HuH-7.5 (cell line): Measurements from ENCODE around the gene LKAAEAR1.
A peak's percentile ranks its signal among the peaks of the same experiment; 100 is the strongest.
"Not testable (repeated sequence)": the region's sequence is repeated elsewhere in the genome, so short reads cannot be mapped to it uniquely, and the experiment has no call there.

ENCODE experiments used
- DNase-seq: peaks from one replicate; pipeline ENCODE4 v3.0.0; 2011; ENCODE audit warnings: low spot score

Gene LKAAEAR1

DNA sequence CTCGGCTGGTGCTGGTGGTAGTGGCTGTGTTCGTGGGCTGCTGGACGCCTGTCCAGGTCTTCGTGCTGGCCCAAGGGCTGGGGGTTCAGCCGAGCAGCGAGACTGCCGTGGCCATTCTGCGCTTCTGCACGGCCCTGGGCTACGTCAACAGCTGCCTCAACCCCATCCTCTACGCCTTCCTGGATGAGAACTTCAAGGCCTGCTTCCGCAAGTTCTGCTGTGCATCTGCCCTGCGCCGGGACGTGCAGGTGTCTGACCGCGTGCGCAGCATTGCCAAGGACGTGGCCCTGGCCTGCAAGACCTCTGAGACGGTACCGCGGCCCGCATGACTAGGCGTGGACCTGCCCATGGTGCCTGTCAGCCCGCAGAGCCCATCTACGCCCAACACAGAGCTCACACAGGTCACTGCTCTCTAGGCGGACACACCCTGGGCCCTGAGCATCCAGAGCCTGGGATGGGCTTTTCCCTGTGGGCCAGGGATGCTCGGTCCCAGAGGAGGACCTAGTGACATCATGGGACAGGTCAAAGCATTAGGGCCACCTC lies 14.3 kb upstream of the LKAAEAR1 start:
- DNase-seq, result no peak

DNA sequence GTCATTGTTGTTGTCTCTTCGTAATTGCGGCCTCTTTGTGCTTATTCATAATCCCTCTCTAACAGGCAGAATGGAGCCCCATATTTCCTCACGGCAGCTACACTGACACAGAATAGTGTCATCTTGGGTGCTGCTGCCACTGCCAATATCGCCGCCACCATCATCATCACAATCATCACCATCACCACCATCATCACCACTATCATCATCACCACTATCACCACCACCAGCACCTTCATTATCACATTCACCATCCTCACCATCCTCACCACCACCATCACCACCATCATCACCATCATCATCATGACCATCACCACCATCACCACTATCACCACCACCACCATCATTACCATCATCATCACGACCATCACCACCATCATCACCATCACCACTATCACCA lies 12.3 kb upstream of the LKAAEAR1 start:
- DNase-seq, result no peak

DNA sequence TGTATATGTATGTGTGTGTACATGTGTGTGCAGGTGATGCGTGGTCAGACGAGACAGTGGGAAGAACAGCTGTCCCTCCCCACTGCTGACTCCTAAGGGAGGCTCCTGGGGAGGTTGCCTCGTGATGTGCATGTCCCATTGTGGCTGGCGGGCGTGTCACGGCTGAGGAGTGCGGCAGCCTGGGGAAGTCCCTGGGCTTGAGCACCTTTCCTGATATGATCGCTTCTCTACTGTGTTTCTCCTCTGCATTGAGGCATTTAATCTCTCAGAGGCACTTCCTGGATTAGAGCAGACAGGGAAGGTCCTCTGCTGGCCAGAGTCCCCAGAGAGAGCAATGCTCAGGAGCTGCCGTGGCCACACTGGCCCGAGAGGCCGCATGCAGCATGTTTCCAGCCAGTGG lies 11.7 kb upstream of the LKAAEAR1 start:
- DNase-seq, result no peak

DNA sequence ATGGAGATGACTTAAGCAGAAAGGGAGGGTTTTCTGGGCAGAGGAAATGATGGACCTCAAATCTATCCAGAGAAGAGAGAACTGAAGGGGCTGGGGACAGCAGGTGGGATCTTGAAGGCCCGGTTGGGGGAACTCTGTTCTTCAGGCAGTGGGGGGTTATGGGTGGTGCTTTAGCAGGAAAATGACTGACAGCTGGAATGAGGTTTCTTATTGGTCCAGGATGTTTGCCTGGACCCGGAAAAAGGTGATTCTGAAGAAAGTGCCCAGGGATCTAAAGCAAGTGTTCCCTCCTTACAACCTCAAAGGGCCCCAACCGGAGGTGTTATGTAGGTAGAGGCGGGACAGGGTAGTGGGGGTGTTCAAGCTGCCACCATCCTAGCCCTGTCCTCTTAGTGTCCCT lies 11.3 kb upstream of the LKAAEAR1 start:
- DNase-seq, result no peak

DNA sequence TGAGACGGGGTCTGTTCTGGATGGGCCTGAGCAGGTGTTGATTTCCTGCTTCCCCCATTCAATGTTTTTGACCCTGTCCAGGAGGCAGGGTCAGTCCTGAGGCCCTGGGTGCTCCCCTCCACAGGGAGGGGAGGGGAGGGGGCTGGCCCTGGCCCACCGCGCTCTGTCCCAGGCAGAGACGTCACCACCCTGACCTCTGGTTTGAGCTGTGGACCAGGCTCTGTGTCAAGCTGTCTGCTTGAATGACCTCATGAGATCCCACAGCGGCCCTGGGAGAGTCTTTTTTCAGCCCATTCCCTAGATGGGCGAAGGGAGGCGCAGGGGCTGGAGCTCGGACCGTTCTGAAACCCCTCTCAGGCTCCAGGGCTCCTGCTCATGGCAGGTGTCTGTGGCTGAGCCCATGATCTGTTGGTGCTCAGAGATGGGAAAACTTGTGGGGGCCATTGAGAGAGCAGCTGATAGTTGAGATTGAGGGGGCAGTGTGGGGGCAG lies 8.9 kb upstream of the LKAAEAR1 start:
- peak; percentile 76 for DNase-seq

DNA sequence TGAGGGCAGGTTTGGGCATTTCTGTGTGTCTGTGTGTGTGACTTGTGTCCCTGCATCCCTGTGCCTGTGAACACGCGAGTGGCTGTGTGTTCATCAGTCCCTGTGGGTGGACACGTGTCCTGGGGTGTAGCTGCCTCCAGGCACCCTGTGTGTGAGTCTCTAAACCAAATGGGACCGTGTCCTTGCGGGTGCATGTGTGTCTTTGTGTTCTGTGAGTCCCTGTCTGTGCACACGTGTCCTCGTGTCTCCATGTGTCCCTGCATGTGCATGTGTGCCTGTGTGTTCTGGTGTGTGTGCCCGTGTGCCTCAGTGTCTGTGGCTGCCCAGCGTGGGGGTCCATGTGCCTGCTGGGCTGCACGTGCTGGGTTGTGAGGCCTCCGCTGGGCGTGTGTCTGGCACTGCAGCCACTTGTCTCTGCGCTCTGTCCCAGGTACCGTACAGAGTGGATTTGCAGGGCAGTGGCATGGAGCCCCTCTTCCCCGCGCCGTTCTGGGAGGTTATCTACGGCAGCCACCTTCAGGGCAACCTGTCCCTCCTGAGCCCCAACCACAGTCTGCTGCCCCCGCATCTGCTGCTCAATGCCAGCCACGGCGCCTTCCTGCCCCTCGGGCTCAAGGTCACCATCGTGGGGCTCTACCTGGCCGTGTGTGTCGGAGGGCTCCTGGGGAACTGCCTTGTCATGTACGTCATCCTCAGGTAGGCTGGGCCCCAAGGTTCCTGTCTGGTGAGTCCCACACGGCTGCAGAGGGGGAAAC lies 8.2 kb upstream of the LKAAEAR1 start:
- no peak for DNase-seq

DNA sequence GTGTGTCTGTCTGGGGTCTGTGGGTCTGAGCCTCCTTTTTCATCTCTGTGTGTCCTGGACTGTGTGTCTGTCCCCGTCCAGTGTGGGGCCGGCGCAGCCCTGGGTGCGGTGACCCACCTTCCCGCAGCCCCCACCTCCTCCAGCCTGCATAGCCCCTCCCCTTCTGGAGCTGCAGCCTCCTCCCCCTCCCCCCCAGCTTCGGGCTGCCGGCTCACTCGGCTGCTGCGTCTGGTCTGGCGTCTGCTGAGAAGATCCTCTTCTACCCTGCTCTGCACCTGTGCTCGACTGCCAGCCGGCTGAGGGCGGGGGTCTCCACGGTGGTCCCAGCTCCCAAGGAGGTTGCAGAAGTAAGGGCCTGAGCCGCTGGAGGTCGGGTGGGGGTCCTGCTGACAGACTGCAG lies 7.6 kb upstream of the LKAAEAR1 start:
- DNase-seq, result no peak

DNA sequence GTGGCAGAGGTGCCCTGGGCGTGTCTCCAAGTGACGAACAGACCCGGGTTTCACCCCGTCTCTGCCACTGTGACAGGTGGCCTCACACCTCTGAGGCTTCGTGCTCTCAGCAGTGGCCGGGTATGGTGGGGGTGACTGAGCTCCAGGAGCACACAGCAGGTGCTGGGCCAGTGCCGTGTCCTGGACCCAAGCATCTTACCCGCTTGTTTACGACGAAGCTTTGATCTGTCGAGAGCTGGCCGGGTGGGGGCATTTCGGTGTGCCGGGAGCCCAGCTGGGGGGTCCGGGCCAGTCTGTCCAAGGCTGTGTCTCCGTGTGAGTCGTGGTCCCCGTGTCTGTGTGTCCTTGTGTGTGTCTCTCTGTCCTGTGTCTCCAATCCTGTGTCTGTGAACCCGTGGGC lies 7.1 kb upstream of the LKAAEAR1 start:
- DNase-seq, result no peak

DNA sequence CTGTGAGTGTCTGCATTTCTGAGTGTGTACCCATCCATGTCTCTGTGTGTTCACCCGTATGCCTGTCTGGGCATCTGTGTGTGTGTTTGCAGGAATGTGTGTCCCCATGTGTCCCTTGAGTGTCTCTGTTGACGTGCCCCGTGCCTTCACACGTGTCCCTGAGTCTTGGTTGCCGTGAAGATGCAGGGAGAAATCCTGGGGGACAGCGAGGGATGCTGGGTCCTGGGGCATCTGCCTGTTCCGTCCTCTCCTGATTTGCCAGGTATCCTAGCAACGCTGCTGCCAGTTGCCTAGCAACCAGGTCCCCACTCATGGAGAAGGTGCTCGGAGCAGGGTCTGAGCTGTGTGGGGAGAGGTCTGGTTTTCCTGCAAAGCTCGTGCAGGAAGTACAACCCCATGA lies 6.0 kb upstream of the LKAAEAR1 start:
- no peak for DNase-seq

DNA sequence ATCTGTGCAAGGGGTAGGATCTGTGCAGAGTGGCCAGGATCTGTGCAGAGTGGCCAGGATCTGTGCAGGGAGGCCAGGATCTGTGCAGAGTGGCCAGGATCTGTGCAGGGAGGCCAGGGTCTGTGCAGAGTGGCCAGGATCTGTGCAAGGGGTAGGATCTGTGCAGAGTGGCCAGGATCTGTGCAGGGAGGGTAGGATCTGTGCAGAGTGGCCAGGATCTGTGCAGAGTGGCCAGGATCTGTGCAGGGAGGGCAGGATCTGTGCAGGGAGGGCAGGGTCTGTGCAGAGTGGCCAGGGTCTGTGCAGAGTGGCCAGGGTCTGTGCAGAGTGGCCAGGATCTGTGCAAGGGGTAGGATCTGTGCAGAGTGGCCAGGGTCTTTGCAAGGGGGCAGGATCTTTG lies 4.4 kb upstream of the LKAAEAR1 start:
- DNase-seq, result not testable (repeated sequence)

DNA sequence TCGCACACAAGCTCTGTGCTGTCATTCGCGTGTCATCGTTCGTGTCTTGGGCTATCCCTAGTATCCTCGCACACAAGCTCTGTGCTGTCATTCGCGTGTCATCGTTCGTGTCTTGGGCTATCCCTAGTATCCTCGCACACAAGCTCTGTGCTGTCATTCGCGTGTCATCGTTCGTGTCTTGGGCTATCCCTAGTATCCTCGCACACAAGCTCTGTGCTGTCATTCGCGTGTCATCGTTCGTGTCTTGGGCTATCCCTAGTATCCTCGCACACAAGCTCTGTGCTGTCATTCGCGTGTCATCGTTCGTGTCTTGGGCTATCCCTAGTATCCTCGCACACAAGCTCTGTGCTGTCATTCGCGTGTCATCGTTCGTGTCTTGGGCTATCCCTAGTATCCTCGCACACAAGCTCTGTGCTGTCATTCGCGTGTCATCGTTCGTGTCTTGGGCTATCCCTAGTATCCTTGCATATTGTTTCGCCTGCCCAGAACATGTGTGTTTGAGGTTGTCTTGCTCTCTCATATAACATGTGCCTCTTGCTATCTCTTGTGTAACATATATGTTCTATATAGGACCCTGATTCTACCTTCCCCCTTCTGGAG lies 3.1 kb upstream of the LKAAEAR1 start:
- not testable (repeated sequence) for DNase-seq

DNA sequence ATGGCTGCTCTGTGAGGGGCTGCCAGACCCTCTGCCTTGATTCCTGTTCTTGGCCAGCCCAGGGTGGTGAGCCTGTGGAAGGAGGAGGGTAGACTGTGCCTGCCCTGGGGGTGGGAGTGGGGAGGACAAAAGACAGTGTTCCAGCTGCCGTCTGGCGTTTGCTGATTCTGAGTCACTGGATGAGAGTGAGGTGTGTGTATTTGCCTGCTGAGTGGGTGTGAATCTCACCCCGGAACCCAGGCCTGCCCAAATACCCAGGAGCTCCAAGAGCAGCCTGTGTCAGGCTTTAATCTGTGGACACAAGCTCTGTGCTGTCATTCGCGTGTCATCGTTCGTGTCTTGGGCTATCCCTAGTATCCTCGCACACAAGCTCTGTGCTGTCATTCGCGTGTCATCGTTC lies 2.6 kb upstream of the LKAAEAR1 start:
- DNase-seq, result no peak

DNA sequence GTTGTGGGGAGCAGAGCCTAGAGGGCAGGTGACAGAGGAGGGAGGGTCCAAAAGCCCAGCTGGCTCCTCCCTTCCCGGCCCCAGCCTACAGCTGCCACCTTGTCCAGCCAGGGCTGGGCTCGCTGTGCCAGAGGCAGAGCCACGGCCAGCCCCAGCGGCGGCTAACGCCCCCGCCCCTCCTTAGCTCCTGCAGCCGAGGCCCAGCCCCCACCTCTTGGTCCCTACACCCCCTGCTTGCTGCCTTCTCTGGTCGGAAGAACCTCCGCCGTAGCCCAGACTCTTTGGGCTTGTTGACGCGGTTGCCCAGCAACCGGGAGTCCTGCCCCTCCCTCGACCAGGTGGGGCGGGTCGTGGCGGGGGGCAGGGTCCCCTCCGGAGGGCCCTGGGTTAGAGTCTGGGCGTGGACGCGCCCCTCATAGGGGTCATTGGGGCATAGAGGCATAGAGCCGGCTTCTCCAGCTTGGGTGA lies 521 bp upstream of the LKAAEAR1 start:
- no peak for DNase-seq

DNA sequence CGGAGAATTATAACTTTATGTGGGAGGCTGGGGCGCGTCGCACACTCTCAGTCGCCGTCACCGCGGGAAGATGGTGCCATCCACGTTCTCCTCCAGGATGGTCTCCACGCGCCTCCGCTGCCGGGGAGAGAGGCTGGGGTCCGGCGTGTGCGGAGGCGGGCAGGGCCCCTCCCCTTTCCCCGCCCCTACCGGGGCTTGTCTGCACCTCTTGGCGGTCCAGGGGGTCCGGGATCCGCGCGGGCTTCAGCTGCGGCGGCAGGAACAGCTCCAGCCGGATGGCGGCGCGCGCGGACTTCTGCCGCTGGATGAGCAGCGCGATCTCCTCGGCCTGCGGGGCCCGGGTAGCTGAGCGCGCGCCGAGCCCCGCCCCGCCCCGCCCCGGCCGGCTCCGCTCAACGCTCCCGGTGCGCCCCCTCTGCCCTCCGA lies 807 bp downstream of the LKAAEAR1 start:
- DNase-seq, result peak; percentile 94

DNA sequence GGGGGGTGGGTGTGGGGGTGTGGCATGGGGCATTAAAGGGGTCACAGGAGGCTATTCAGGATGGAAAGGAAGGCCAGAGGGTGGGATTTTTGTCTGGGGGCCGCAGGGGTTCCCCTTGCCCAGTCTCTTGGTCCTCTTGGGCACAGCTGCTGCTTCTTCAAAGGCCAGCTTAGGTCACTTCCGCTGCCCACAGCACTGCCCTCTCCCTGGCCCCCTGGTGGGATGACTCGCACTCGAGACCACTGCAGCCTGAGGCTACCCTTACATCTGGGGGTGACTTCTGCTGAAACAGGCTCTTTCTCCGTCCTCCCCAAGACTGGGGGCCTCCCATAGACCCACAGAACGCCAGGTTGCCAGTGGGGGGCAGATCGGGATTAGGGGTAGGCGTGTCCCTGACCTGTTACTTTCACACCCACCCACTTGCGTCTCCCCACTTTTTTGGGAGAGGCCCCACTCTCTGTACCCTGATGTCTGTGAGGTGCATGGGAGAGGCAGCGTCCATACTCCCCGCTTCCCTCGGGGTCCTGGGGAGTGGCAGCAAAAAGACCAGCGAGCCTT lies 1.3 kb downstream of the LKAAEAR1 start:
- no peak for DNase-seq

DNA sequence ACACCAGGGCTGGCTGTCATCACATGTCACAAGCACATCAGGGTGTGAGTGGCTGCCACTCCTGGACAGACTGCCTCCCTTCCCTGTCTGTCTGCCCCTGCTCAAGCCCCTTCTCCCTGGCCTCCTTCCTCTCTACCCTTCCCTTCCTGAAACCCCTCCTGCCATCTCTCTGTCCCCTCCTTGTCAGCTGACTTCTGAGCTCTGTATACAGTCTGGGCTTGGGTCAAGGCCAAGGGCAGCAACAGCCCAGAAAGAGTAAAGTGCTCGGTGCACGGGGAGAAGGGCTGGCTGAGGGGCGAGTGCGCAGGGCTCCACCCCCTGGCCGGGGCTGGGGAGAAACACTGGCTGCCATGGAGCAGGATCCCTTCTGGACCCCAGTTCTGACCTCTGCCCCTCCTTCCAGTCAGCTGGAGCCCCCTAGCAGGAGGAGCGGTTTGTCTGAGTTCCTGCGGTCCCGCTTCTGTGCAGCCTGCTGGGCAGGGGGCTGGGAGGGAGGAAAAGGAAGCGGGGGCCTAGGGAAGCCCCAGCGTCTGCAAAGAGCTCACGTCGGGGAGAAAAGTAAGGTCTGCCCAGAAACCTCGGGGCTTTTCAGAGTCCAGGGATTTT lies 2.0 kb downstream of the LKAAEAR1 start:
- DNase-seq, result no peak

DNA sequence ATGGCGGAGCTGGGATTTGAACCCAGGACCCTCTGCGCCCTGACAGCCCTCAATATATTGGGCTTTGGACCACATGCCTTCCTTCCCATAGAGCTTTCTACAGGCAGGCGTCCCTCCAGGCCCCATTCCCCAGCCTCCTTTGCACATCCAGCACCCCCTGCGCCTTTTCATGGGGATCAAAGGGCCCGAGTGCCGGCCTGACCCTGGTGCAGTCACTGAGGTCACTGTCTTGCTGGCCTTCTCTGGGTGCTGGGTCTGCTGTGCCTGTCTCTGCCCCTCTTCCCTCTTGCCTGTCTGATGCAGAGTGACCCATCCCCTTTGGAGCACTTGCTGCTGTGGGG lies 2.6 kb downstream of the LKAAEAR1 start:
- DNase-seq, result no peak

DNA sequence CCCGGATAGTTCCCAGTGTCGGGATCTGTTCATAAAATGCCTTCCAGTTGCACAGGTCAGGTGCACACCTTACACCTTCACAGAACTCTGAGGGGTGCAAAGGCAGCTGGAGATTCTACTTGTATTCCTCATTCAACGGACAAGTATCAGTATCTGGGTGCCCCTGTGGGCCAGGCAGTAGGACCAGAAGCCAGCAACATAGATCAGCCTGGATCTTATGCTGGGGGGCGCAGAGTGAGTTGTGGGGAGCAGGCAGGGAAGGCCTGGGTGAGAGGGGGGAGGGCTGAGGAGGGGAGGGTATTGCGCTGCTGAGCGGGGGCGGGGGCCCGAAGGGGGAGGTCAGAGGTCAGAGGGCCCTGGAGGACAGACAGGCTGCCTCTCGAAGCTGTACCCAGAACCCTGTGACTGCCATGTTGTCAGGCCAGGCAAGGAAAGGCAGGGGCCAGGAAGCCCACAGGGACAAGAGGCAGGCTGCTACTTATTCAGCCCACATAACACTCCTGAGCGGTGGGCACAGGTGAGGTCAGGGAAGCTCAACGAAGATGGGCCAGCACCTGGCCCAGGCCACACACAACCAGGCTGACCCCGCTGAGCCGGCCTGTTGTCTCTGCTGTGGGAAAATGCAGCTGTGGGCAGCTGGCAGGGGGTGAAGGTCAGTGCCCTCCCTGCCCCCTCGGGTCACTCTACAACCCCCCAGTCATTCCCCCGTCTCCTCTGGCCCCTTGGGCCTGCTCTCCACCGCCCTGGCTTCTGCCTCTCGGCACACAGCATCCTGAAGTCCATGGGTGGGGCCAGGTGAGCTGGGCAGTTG lies 3.2 kb downstream of the LKAAEAR1 start:
- DNase-seq, result no peak

DNA sequence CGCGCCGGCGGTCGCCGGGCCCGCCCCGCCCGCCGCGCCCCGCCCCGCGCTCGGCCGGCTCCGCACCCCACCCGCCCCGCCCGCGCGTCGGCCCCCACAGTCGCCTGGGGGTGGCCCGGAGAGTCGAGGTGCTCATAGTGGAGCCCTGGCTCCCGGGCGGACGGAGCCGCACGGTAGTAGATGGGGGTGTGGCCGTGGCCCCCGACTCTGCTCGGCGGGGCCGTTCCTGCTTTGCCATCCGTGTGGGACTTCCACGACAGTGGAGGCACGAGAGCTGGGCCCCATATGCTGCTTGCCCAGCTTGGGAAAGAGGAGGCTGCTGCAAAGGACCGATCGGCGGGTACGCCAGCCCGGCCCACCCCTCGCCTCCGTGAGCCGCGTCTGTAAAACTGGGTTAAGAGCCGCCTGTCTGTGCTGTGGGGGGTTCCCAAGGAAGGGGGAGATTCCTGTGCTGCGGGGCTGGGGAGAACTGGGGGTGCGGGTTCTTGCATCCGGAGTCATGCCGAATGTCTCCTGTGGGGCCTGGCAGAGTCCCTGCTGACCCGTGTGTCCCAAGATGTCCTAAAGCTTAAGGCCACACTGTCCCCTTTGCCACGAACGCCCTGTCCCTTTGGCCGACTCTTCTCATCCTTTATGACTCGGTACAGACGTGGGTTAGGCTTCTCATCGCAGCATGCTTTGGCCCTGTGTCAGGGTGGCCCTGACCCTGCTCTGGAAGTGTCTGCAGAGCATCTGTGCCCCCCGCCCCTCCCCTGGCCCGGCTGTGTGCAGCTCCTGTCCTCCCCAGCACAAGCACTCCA lies 4.0 kb downstream of the LKAAEAR1 start, which contains the start of gene OPRL1:
TSS of gene OPRL1 (plus strand) at position 70 of the 800 bp plus-strand sequence. CDS start 12,639 bp downstream, outside the sequence.
- no peak for DNase-seq

DNA sequence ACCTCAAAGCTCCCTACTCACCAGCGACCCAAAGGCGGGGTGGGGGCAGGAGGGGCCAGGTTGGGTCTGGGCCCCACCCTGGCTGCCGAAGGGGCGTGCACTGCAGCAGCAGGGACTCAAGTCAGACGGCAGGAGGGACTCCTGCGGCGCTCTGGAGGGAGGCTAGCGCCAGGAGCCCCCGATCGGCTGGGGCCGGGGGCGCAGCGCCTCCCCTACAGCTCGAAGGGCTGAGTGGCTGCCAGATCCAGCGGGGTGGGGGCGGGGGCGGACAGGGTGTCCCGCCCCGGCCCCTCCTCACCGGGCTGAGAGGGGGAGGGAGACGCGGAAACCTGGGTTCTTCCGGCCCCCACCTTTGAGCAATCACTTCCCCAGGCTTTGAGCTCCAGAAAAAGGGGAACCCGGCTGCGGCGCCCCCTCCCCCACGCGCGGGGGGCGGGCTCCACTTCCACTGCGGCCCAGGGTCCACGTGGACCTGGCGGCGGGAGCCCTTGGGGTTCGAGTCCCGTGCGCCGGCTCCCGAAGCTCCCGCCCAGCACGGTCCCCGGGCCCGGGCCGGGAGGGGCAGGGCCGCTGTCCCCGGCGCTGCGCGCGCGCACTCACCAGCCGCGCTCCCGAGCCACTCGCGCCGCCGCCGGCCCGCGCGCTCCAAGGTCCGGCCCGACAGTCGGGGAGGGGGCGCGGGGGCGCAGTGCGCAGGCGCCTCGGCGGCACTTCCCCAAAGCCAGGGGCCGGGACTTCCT lies 4.8 kb downstream of the LKAAEAR1 start, which contains the start of gene RGS19:
TSS of gene RGS19 (minus strand) at position 246 of the 740 bp plus-strand sequence. CDS start 2,632 bp downstream, outside the sequence.
- peak; percentile 85 for DNase-seq
